ENCODE data around the gene ITIH5.

DNA sequence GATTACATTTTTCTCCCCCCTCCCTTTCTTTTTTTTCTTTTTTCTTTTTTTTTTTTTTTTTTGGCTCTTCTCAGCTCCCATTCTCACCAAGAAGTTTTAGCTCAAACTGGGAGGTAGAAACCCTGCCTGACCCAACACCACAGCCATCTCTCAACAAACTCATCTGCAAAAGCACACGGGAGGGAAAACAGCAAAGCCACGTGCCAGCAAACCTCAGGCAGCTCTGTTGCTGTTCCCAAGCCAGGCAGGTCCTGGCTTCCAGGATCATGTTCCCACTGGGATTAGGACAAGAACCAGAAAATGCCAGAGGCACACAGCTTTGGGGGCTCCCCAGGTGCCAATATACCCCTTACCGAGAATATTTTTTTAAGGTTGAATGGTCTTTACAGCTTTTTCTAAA, 56.7 kb downstream of the ITIH5 start:
- TF ChIP-seq, protein P1, sequence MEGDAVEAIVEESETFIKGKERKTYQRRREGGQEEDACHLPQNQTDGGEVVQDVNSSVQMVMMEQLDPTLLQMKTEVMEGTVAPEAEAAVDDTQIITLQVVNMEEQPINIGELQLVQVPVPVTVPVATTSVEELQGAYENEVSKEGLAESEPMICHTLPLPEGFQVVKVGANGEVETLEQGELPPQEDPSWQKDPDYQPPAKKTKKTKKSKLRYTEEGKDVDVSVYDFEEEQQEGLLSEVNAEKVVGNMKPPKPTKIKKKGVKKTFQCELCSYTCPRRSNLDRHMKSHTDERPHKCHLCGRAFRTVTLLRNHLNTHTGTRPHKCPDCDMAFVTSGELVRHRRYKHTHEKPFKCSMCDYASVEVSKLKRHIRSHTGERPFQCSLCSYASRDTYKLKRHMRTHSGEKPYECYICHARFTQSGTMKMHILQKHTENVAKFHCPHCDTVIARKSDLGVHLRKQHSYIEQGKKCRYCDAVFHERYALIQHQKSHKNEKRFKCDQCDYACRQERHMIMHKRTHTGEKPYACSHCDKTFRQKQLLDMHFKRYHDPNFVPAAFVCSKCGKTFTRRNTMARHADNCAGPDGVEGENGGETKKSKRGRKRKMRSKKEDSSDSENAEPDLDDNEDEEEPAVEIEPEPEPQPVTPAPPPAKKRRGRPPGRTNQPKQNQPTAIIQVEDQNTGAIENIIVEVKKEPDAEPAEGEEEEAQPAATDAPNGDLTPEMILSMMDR (IDR thresholded peaks at IDR 0.05), result no peak
- no peak for TF ChIP-seq ZFX (IDR thresholded peaks at IDR 0.05; ENCODE audit: borderline replicate concordance)

Measured in 22Rv1 (cell line).